CD4-positive, CD25-positive, alpha-beta regulatory T cell (primary cell): ENCODE data around the gene CCDC146. TPM values are rescaled to one million over a fixed set of nuclear protein-coding genes. Genes with fewer than 3 reads are reported as not detected.
"Not testable (repeated sequence)": the region's sequence is repeated elsewhere in the genome, so short reads cannot be mapped to it uniquely, and the experiment has no call there.

ENCODE experiments used
- ATAC-seq, 2 donors: fragments of 150-1000 bp; cut with Tn5 transposase; one replicate each; pipeline ENCODE4 v1.10.0; 2021; ENCODE audit warnings: low read depth in 2 of 2, moderate number of reproducible peaks in 2 of 2, moderate library complexity in 1 of 2
- DNase-seq, 3 donors: peaks; one replicate each; pipeline versions ENCODE4 v3.0.0 to v3.0.0-alpha.2; 2012 to 2022; ENCODE audit warnings: mixed read lengths in 1 of 3
- H3K27ac ChIP-seq: one replicate; pipeline ENCODE4 v1.7.0; 2013; ENCODE audit warnings: mild to moderate bottlenecking, low read length; ENCODE audit not compliant: insufficient read depth, poor library complexity, severe bottlenecking
- H3K27me3 ChIP-seq: one replicate; pipeline ENCODE4 v1.7.0; 2013; ENCODE audit warnings: low read length; ENCODE audit not compliant: control insufficient read depth, insufficient read depth
- H3K36me3 ChIP-seq: one replicate; pipeline ENCODE4 v1.7.0; 2013; ENCODE audit warnings: mild to moderate bottlenecking, low read length, moderate library complexity; ENCODE audit not compliant: control insufficient read depth, insufficient read depth
- H3K4me1 ChIP-seq: 2 replicates; pipeline ENCODE4 v1.7.0; 2013; ENCODE audit warnings: mild to moderate bottlenecking, low read length; ENCODE audit not compliant: insufficient read depth, control insufficient read depth, poor library complexity, severe bottlenecking
- H3K4me3 ChIP-seq: one replicate; pipeline ENCODE4 v1.7.0; 2013; ENCODE audit warnings: low read depth, mild to moderate bottlenecking, low read length, moderate library complexity
- H3K9me3 ChIP-seq, 2 experiments: 1 replicate in 1 of 2; 2 replicates in 1 of 2; pipeline ENCODE4 v1.7.0; 2013; ENCODE audit warnings: low read length in 2 of 2, mild to moderate bottlenecking in 1 of 2, moderate library complexity in 1 of 2; ENCODE audit not compliant: control insufficient read depth in 2 of 2
- H3K27ac Mint-ChIP-seq, 3 donors: one replicate each; pipeline ENCODE4 v1.8.0; 2020 to 2022; ENCODE audit warnings: mild to moderate bottlenecking in 3 of 3, mixed read lengths in 3 of 3, moderate library complexity in 2 of 3
- H3K27me3 Mint-ChIP-seq: one replicate; pipeline ENCODE4 v1.8.0; 2022; ENCODE audit warnings: mild to moderate bottlenecking, mixed read lengths
- H3K36me3 Mint-ChIP-seq: one replicate; pipeline ENCODE4 v1.8.0; 2020; ENCODE audit warnings: mixed read lengths
- H3K4me1 Mint-ChIP-seq, 4 donors: one replicate each; pipeline ENCODE4 v1.8.0; 2020 to 2022; ENCODE audit warnings: mixed read lengths in 4 of 4, mild to moderate bottlenecking in 1 of 4
- H3K4me3 Mint-ChIP-seq, 4 donors: one replicate each; pipeline ENCODE4 v1.8.0; 2020 to 2022; ENCODE audit warnings: mild to moderate bottlenecking in 4 of 4, mixed read lengths in 4 of 4, moderate library complexity in 3 of 4
- H3K9me3 Mint-ChIP-seq, 7 donors: one replicate each; pipeline ENCODE4 v1.8.0; 2020 to 2022; ENCODE audit warnings: mixed read lengths in 7 of 7, mild to moderate bottlenecking in 3 of 7, moderate library complexity in 2 of 7
- polyA plus RNA-seq, 4 donors: library from polyadenylated mRNA; unstranded; fragments of 300-500 nt; fragmentation: Illumina TruSeq; gene quantifications; one replicate each; pipeline ENCODE4 v1.2.3, GENCODE V29; 2021
- total RNA-seq: library from RNA; stranded (reverse); gene quantifications from one replicate; pipeline ENCODE4 v1.2.3, GENCODE V29; 2022

Gene CCDC146
- total and polyA plus RNA-seq, 5 donors from 2014 or later, result 1.4 to 20.1 (median 2.9) TPM

- not testable (repeated sequence) for ATAC-seq, H3K27ac Mint-ChIP-seq, H3K27ac ChIP-seq, H3K9me3 ChIP-seq, H3K27me3 Mint-ChIP-seq, H3K9me3 Mint-ChIP-seq, H3K36me3 Mint-ChIP-seq, H3K27me3 ChIP-seq, H3K4me1 ChIP-seq, H3K4me3 ChIP-seq, H3K36me3 ChIP-seq, H3K4me3 Mint-ChIP-seq
- peaks cover 4 to 15% (median 9%) of the 10 kb centered on the region in 4 donors for H3K4me1 Mint-ChIP-seq
- DNase-seq, result peak in 2 of 3 donors; percentile 16 to 42
Measured at GRCh38 chr7:77125486-77125885, 3.1 kb downstream of the CCDC146 start.

DNA sequence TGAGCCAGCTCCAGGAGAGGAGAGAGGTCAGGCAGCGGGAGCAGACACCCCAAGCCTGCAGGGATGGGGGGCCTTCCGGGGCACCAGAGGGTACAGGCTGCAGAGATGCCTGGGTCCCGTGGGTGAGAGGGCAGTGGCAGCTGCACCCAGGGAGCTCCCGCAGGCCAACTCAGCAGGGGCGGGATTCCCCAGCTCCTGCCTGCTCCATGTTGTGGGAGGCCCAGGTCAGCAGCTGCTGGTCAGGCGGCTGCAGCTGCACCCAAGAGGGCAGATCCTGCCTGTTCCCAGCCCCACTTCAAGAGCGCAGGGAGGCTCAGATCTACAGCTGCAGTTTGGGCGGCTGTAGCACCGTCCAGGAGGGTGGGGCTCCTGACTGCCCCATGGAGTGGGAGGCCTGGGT, 4.6 kb downstream of the CCDC146 start:
- H3K27ac ChIP-seq, H3K9me3 ChIP-seq, ATAC-seq, H3K27me3 ChIP-seq, H3K4me3 ChIP-seq, H3K4me3 Mint-ChIP-seq, H3K36me3 ChIP-seq, H3K27me3 Mint-ChIP-seq, H3K36me3 Mint-ChIP-seq, H3K4me1 Mint-ChIP-seq, DNase-seq, H3K27ac Mint-ChIP-seq, H3K9me3 Mint-ChIP-seq, H3K4me1 ChIP-seq: not testable (repeated sequence)

DNA sequence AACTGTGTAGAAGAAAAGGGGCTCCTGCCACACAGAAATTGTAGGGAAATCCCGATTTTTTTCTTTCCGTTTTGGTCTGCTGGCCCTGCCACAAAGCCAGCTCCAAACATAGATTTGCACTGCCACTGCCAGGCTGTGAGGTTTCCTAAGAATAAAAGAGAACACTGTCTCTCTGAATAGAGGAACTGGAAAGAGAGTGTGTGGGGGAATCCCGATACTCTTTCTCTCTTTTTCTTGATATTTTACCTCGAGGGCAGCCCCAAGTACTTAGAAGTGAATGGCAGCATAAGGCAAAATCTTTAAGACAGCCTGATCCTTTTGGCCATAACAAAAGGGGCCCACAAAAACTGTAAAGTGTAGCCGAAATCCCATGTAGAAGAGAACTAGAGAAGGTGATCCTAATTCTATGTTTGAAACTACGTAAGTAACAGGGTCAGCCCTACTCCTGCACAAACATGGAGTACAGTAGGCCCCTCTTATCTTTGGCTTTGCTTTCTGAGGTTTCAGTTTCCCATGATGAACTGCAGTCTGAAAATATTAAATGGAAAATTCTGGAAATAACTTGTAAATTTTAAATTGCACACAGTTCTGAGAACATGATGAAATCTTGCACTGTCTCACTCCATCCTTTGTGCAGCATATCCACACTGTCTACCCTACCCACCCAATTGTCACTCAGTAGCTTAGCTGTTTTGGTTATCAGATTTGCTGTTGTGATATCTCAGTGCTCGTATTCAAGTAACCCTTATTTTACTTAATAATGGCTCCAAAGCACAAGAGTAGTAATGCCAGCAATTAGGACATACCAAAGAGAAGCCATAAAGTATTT, 6.4 kb downstream of the CCDC146 start:
- H3K4me3 ChIP-seq, H3K4me1 Mint-ChIP-seq, H3K27me3 Mint-ChIP-seq, H3K36me3 Mint-ChIP-seq, H3K36me3 ChIP-seq, H3K27ac Mint-ChIP-seq, H3K27me3 ChIP-seq, H3K27ac ChIP-seq, H3K4me3 Mint-ChIP-seq, H3K9me3 ChIP-seq, DNase-seq, H3K9me3 Mint-ChIP-seq, H3K4me1 ChIP-seq: not testable (repeated sequence)
- ATAC-seq, result peak in 1 of 2 donors; percentile 37

DNA sequence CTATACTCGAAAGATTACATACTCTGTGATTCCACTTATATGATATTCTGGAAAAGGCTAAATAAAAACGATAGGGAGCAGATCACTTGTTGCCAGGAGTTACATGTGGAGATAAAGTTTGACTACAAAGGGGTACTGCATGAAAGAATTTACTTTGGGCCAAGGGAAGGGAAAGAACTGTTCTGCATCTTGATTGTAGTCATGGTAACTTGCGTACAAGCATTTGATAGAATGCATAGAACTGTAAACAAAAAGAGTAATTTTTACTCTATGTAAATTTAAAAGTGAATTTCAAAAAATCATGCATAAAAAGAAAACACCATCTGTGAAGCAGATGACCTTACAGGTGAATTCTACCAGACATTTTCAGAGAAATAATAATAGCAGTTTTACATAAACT, 9.4 kb downstream of the CCDC146 start:
- not testable (repeated sequence) for H3K4me3 Mint-ChIP-seq, H3K4me1 Mint-ChIP-seq, H3K27me3 ChIP-seq, DNase-seq, H3K27ac Mint-ChIP-seq, H3K27me3 Mint-ChIP-seq, H3K27ac ChIP-seq, H3K4me1 ChIP-seq, H3K4me3 ChIP-seq, ATAC-seq, H3K36me3 Mint-ChIP-seq, H3K9me3 Mint-ChIP-seq, H3K9me3 ChIP-seq, H3K36me3 ChIP-seq

DNA sequence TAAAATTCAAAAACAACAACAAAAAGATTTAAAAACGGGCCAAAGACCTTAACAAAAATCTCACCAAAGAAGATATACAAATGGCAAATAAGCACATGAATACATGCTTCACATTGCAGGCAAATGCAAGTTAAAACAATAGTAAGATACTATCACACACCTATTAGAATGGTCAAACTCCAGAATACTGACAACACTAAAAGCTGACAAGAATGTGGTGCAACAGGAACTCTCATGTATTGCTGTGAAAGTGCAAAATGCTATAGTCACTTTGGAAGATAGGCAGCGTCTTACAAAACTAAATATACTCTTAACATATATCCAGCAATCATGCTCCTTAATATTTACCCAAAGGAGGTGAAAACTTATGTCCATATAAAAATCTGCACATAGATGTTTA, 16.3 kb downstream of the CCDC146 start:
- not testable (repeated sequence) for H3K9me3 ChIP-seq, H3K27me3 Mint-ChIP-seq, H3K27ac Mint-ChIP-seq, H3K4me1 Mint-ChIP-seq, ATAC-seq, DNase-seq, H3K4me1 ChIP-seq, H3K27me3 ChIP-seq, H3K4me3 Mint-ChIP-seq, H3K27ac ChIP-seq, H3K4me3 ChIP-seq, H3K36me3 Mint-ChIP-seq, H3K9me3 Mint-ChIP-seq, H3K36me3 ChIP-seq

DNA sequence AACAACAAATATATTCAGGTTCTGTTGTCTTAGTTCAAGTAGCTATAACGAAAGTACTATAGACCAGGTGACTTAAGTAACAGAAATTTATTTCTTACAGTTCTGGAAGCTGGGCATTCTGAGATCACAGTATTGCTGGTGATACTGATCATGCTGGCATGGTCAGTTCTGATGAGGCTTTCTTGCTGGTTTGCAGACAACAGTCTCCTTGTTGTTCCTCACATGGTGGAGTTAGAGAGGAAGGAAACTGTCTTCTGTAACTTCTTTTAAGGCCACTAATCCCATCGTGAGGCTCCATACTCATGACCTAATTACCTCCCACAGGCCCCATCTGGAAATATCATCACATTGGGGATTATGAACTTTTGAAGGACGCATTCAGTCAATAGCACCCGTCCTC, 17.9 kb downstream of the CCDC146 start:
- H3K27me3 ChIP-seq, H3K9me3 ChIP-seq, H3K27ac ChIP-seq, DNase-seq, H3K4me1 Mint-ChIP-seq, H3K4me3 Mint-ChIP-seq, H3K36me3 ChIP-seq, H3K27ac Mint-ChIP-seq, H3K27me3 Mint-ChIP-seq, H3K4me1 ChIP-seq, H3K36me3 Mint-ChIP-seq, ATAC-seq, H3K4me3 ChIP-seq: not testable (repeated sequence)
- H3K9me3 Mint-ChIP-seq, result peaks cover 0 to 17% (median 4%) of the 10 kb centered on the region in 7 donors

GRCh38 chr7:77152232-77152631, 29.8 kb downstream of the CCDC146 start:
- not testable (repeated sequence) for H3K36me3 Mint-ChIP-seq, H3K36me3 ChIP-seq, H3K4me3 Mint-ChIP-seq, H3K27me3 Mint-ChIP-seq, DNase-seq, H3K9me3 ChIP-seq, H3K27ac ChIP-seq, H3K4me1 ChIP-seq, H3K9me3 Mint-ChIP-seq, H3K27me3 ChIP-seq, H3K27ac Mint-ChIP-seq, H3K4me3 ChIP-seq, ATAC-seq
- H3K4me1 Mint-ChIP-seq, result peaks cover 9 to 12% (median 11%) of the 10 kb centered on the region in 4 donors

DNA sequence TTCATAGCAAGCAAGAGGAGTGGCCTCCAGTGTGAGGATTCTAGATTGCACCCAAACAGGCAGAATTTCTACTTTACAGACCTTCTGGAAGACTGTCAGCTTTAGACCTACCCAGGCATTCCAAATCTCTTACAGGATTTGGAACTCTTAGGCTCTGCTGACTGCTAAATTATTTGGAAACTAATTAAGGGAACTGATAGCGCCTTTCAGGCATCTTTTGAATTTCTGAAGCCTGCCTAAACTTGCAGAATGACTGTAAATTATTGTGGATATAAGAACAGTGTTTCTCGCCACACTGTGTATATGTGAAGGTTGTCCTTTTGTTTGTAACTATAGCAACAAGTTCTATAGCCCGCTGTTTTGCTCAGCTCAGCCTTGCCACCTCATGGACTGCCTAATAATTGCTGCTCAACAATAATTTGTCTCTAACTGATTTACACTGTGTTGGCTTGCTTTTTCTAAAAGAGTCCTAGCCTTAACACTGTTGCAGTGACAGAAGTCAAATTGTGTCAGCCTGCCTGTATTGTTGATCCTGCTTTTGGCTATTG, 32.6 kb downstream of the CCDC146 start:
- H3K9me3 Mint-ChIP-seq, H3K27me3 ChIP-seq, H3K27me3 Mint-ChIP-seq, H3K9me3 ChIP-seq, H3K36me3 Mint-ChIP-seq, H3K4me1 ChIP-seq, H3K4me3 Mint-ChIP-seq, H3K4me3 ChIP-seq, H3K36me3 ChIP-seq: not testable (repeated sequence)
- peaks cover 16 to 25% (median 21%) of the 10 kb centered on the region in 4 donors for H3K4me1 Mint-ChIP-seq
- ATAC-seq (peak; percentile 77 to 82), DNase-seq (peak in 1 of 3 donors; percentile 16)
- peak overlapping the region; percentile 47 for H3K27ac ChIP-seq
- H3K27ac Mint-ChIP-seq, result peak overlapping the region in 1 of 3 donors; percentile 83
